ENCODE measurements around the gene TOB2.

- no peak for TF ChIP-seq CEBPB (IDR thresholded peaks at IDR 0.05)
- TF ChIP-seq NFIC (IDR thresholded peaks at IDR 0.05): no peak
- TF ChIP-seq REST (IDR thresholded peaks at IDR 0.05; ENCODE audit: low read depth): no peak
- TF ChIP-seq YY1 (IDR thresholded peaks at IDR 0.05; ENCODE audit: low read depth): no peak
- no peak for TF ChIP-seq ZBTB7A (IDR thresholded peaks at IDR 0.05; ENCODE audit: low read depth)
- no peak for TF ChIP-seq FOXM1 (IDR thresholded peaks at IDR 0.05; ENCODE audit: borderline replicate concordance, low read depth)
- no peak for TF ChIP-seq RAD21 (IDR thresholded peaks at IDR 0.05; ENCODE audit: low read depth)
- no peak for TF ChIP-seq EP300 (IDR thresholded peaks at IDR 0.05; ENCODE audit: borderline replicate concordance)
- TF ChIP-seq TCF12 (IDR thresholded peaks at IDR 0.05; ENCODE audit: low read depth): no peak
- TF ChIP-seq EGR1 (IDR thresholded peaks at IDR 0.05): no peak
- no peak for TF ChIP-seq CREB1 (IDR thresholded peaks at IDR 0.05; ENCODE audit: low read depth)
Observed at GRCh38 chr22:41405588-41405987, 41.0 kb downstream of the TOB2 start.
